Gastroesophageal sphincter (tissue), 4 donors: ENCODE data around the gene GCN1. TPM values are rescaled to one million over a fixed set of nuclear protein-coding genes. Genes with fewer than 3 reads are reported as not detected.
"Not testable (repeated sequence)": the region's sequence is repeated elsewhere in the genome, so short reads cannot be mapped to it uniquely, and the experiment has no call there.

Experiments used
- ATAC-seq: fragments of 150-250 bp; one replicate; pipeline ENCODE4 v1.9.1; 2016; ENCODE audit warnings: mild to moderate bottlenecking, moderate library complexity
- H3K27ac ChIP-seq, 4 donors: fragments of 200-600 bp; sonication (generic) in 3 of 4; 1 replicate in 3 of 4; 2 replicates in 1 of 4; pipeline ENCODE4 v1.5.1; 2016 to 2019
- H3K27me3 ChIP-seq: fragments of 200-600 bp; sonication (generic); one replicate; pipeline ENCODE4 v1.5.1; 2019
- H3K36me3 ChIP-seq, 2 donors: fragments of 200-600 bp; sonication (generic); one replicate each; pipeline ENCODE4 v1.5.1; 2019; ENCODE audit warnings: control low read depth in 1 of 2
- H3K4me1 ChIP-seq, 3 donors: fragments of 200-600 bp; sonication (generic); 1 replicate in 2 of 3; 2 replicates in 1 of 3; pipeline ENCODE4 v1.5.1; 2016 to 2019; ENCODE audit warnings: control low read depth in 2 of 3
- H3K4me3 ChIP-seq, 2 donors: fragments of 200-600 bp; sonication (generic); one replicate each; pipeline ENCODE4 v1.5.1; 2019; ENCODE audit warnings: mild to moderate bottlenecking in 1 of 2, moderate library complexity in 1 of 2
- H3K9me3 ChIP-seq, 3 donors: fragments of 200-600 bp; sonication (generic); one replicate each; pipeline ENCODE4 v1.5.1; 2017 to 2019; ENCODE audit warnings: control low read depth in 2 of 3
- CTCF ChIP-seq, 4 experiments: fragments of 200-600 bp in 2 of 4; fragments of 450-650 bp in 2 of 4; sonication (generic) in 1 of 4; IDR thresholded peaks; one replicate each; pipeline ENCODE4 v1.5.1; 2017 to 2019; ENCODE audit warnings: antibody characterized with exemption in 4 of 4, mild to moderate bottlenecking in 2 of 4, moderate library complexity in 2 of 4
- EP300 ChIP-seq: sonication (generic); formaldehyde crosslinking; IDR thresholded peaks from one replicate; pipeline ENCODE4 v1.6.1; 2017; ENCODE audit warnings: antibody characterized with exemption, mild to moderate bottlenecking
- POLR2A ChIP-seq, 2 donors: fragments of 450-650 bp; IDR thresholded peaks; one replicate each; pipeline ENCODE4 v1.6.1; 2017; ENCODE audit warnings: antibody characterized with exemption in 2 of 2, mild to moderate bottlenecking in 2 of 2, moderate library complexity in 1 of 2
- POLR2AphosphoS5 ChIP-seq: sonication (generic); formaldehyde crosslinking; IDR thresholded peaks from one replicate; pipeline ENCODE4 v1.6.1; 2017; ENCODE audit warnings: antibody characterized with exemption
- WGBS, 2 donors: methylation state at CpG; one replicate each; pipeline ENCODE4 v1.1.5; 2018; ENCODE audit warnings: low coverage in 1 of 2; 5-methylcytosine and 5-hydroxymethylcytosine counted together
- total RNA-seq, 4 donors: library from RNA; depleted of rRNA; stranded (reverse); fragments of >200 nt; gene quantifications; one replicate each; pipeline ENCODE4 v1.1.0, GENCODE V29; 2016

The GCN1 gene
- total RNA-seq, 4 donors from 2014 or later: 39.3 to 82.2 (median 56.0) TPM

DNA sequence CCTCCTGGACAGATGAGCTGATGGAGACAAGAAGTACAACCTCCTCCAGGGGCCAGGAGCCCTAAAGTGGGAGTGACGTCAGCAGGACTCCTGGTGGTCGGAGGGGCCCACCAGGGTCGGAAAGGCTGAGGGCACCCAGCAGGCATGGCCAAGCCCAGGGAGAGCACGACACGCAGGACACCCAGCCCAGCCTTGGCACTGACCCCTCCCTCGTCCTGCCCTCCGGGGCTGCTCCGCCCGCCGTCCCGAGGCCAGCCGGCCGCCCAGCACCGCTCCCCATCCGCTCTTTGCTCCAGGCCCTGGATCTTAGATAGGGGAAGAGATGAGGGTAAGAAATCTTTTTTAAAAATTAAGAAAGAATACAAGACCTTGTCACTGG, 20.8 kb upstream of the GCN1 start:
- Histone ChIP-seq H3K4me1 (no peaks in the 10 kb centered on the region), H3K36me3 (peaks cover 0 to 100% of the 10 kb centered on the region in 2 donors), H3K9me3 (no peaks in the 10 kb centered on the region), H3K27me3 (no peaks in the 10 kb centered on the region), H3K4me3 (no peak overlapping the region), H3K27ac (no peak overlapping the region)
- TF ChIP-seq POLR2A (IDR thresholded peaks at IDR 0.05) (no peak), EP300 (no peak), POLR2AphosphoS5 (no peak), CTCF (IDR thresholded peaks at IDR 0.05) (no peak)
- whole genome bisulfite sequencing, 2 donors: 73% methylated on average over 5 of the region's 15 CpGs; no CpG with 5 or more reads in 1 of the 2 donors
- no peak for ATAC-seq

GRCh38 chr12:120214626-120215356, 20.3 kb upstream of the GCN1 start:
- Histone ChIP-seq H3K4me1 (no peaks in the 10 kb centered on the region), H3K4me3 (no peak overlapping the region), H3K27ac (no peak overlapping the region), H3K27me3 (no peaks in the 10 kb centered on the region), H3K36me3 (peaks cover 0 to 100% of the 10 kb centered on the region in 2 donors), H3K9me3 (no peaks in the 10 kb centered on the region)
- 91% methylated on average over 22 of the region's 34 CpGs; no CpG with 5 or more reads in 1 of the 2 donors for WGBS, 2 donors
- TF ChIP-seq CTCF (IDR thresholded peaks at IDR 0.05): no peak
- no peak for TF ChIP-seq POLR2AphosphoS5
- TF ChIP-seq POLR2A (IDR thresholded peaks at IDR 0.05): no peak
- no peak for TF ChIP-seq EP300
- no peak for ATAC-seq

DNA sequence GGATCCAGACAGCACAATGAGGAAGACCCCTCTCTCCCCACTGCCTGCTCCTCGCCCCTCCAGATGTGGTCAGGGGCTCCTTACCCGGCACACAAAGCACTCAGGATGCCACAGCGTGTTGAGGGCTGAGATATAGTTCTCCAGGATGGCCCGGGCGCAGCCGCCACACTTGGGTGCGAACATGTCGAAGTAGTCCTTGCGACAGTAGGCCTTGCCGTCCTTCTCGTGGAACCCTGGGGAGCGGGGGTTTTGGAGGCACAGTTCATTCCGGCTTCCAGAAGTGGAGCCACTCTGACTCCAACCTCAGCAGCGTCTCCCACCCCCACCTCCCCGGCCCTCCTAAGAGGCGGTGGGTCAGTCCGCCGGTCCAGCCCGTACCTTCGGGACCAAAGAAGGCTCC, 19.2 kb upstream of the GCN1 start:
- Histone ChIP-seq H3K9me3 (no peaks in the 10 kb centered on the region), H3K36me3 (peaks cover 0 to 98% of the 10 kb centered on the region in 2 donors), H3K4me1 (no peaks in the 10 kb centered on the region), H3K27me3 (no peaks in the 10 kb centered on the region), H3K27ac (no peak overlapping the region), H3K4me3 (no peak overlapping the region)
- TF ChIP-seq CTCF (IDR thresholded peaks at IDR 0.05) (no peak), POLR2AphosphoS5 (no peak), POLR2A (IDR thresholded peaks at IDR 0.05) (no peak), EP300 (no peak)
- WGBS, 2 donors: no CpG with 5 or more reads among the region's 20 CpGs
- ATAC-seq: no peak

DNA sequence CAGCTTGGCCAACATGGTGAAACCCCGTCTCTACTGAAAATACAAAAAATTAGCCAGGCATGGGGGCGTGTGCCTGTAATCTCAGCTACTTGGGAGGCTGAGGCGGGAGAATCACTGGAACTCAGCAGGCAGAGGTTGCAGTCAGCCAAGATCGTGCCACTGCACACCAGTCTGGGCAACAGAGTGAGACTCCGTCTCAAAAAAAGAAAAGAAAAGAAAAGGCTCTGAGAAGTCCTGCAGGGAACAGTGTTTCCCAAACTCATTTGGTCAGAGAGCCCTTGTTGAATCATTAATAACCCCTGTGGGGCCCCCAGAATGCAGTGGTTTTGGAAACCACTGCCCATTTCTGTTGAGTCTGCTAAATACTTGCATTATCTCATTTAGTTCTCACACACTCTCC, 18.7 kb upstream of the GCN1 start:
- H3K27me3 ChIP-seq, H3K4me1 ChIP-seq, ATAC-seq, H3K4me3 ChIP-seq, H3K9me3 ChIP-seq, H3K27ac ChIP-seq: not testable (repeated sequence)
- peaks cover 0 to 92% of the 10 kb centered on the region in 2 donors for H3K36me3 ChIP-seq
- WGBS, 2 donors: 85 to 90% methylated on average over 2 to 5 of the region's 5 CpGs

DNA sequence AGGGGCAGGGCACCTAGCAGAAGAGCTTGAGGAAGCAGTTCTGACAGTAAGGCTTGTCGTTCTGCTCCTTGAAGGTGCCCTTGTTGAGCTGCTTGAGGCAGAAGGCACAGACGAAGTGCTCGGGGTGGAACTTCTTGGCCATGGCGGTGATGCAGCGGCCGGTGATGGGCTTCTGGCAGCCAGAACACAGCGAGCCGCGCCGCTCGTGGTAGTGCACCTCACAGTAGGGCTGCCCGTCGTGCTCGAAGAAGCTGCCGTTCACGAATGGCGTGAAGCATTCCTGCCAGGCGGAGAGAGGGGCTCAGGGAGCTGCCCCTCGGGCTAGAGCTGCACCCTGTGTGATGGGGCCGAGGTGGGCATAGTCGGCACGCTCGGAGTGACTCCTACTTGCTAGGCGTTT, 17.8 kb upstream of the GCN1 start:
- no peak for ATAC-seq
- Histone ChIP-seq H3K9me3 (no peaks in the 10 kb centered on the region), H3K4me3 (no peak overlapping the region), H3K27ac (no peak overlapping the region), H3K4me1 (no peaks in the 10 kb centered on the region), H3K36me3 (peaks cover 0 to 89% of the 10 kb centered on the region in 2 donors), H3K27me3 (no peaks in the 10 kb centered on the region)
- TF ChIP-seq POLR2AphosphoS5 (no peak), POLR2A (IDR thresholded peaks at IDR 0.05) (no peak), CTCF (IDR thresholded peaks at IDR 0.05) (no peak), EP300 (no peak)
- 87 to 90% methylated on average over 4 to 11 of the region's 24 CpGs for WGBS, 2 donors
